Natural killer cell (primary cell): ENCODE measurements around the gene EPOP. TPM values are rescaled to one million over a fixed set of nuclear protein-coding genes. Genes with fewer than 3 reads are reported as not detected.
"Not testable (repeated sequence)": the region's sequence is repeated elsewhere in the genome, so short reads cannot be mapped to it uniquely, and the experiment has no call there.

Experiments used
- ATAC-seq, 3 donors: fragments of 150-1000 bp in 2 of 3; fragments of 200-7000 bp in 1 of 3; cut with Tn5 transposase; 1 replicate in 1 of 3; 2 replicates in 2 of 3; pipeline ENCODE4 v1.10.0; 2021; ENCODE audit warnings: mild to moderate bottlenecking in 2 of 3, moderate library complexity in 2 of 3
- DNase-seq, 2 donors: peaks; one replicate each; pipeline versions ENCODE4 v3.0.0 to v3.0.0-alpha.2; 2013 to 2021; ENCODE audit warnings: mixed read lengths in 1 of 2
- H3K27ac ChIP-seq: one replicate; pipeline ENCODE4 v1.5.1; 2013; ENCODE audit warnings: mild to moderate bottlenecking, low read length
- H3K27me3 ChIP-seq: one replicate; pipeline ENCODE4 v1.6.1; 2013; ENCODE audit warnings: low read length; ENCODE audit not compliant: control insufficient read depth, insufficient read depth
- H3K36me3 ChIP-seq: one replicate; pipeline ENCODE4 v1.6.1; 2013; ENCODE audit warnings: low read length; ENCODE audit not compliant: control insufficient read depth, insufficient read depth
- H3K4me1 ChIP-seq: one replicate; pipeline ENCODE4 v1.6.1; 2013; ENCODE audit warnings: low read length; ENCODE audit not compliant: control insufficient read depth, insufficient read depth
- H3K4me3 ChIP-seq: one replicate; pipeline ENCODE4 v1.5.1; 2013; ENCODE audit warnings: low read length
- H3K9me3 ChIP-seq: one replicate; pipeline ENCODE4 v1.6.1; 2013; ENCODE audit warnings: low read length; ENCODE audit not compliant: control insufficient read depth, insufficient read depth
- H3K27ac Mint-ChIP-seq, 2 donors: one replicate each; pipeline ENCODE4 v1.8.0; 2022; ENCODE audit warnings: mild to moderate bottlenecking in 2 of 2, mixed read lengths in 2 of 2, moderate library complexity in 1 of 2
- H3K27me3 Mint-ChIP-seq, 2 donors: one replicate each; pipeline ENCODE4 v1.8.0; 2022; ENCODE audit warnings: low read depth in 2 of 2, mixed read lengths in 2 of 2
- H3K36me3 Mint-ChIP-seq: one replicate; pipeline ENCODE4 v1.8.0; 2022; ENCODE audit warnings: mixed read lengths
- H3K4me1 Mint-ChIP-seq, 2 donors: one replicate each; pipeline ENCODE4 v1.8.0; 2022; ENCODE audit warnings: mixed read lengths in 2 of 2
- H3K4me3 Mint-ChIP-seq: one replicate; pipeline ENCODE4 v1.8.0; 2022; ENCODE audit warnings: mild to moderate bottlenecking, moderate library complexity, mixed read lengths
- H3K9me3 Mint-ChIP-seq, 2 donors: one replicate each; pipeline ENCODE4 v1.8.0; 2022; ENCODE audit warnings: mixed read lengths in 2 of 2
- CTCF ChIP-seq: fragments of 200-600 bp; IDR thresholded peaks from one replicate; pipeline ENCODE4 v1.8.0; 2022; ENCODE audit warnings: antibody characterized with exemption
- WGBS: methylation state at CpG from one replicate; pipeline ENCODE4 v1.1.7; 2013; ENCODE audit warnings: missing lambda C conversion rate; ENCODE audit not compliant: insufficient coverage; 5-methylcytosine and 5-hydroxymethylcytosine counted together
- intact Hi-C: fragments of 100-400 bp; cut with micrococcal nuclease; formaldehyde crosslinking; loops from one replicate; pipeline ENCODE4 v1.14.2; 2022
- total RNA-seq, 4 donors: library from RNA; stranded (reverse); fragments of 120-200 nt in 1 of 4; gene quantifications; one replicate each; pipeline versions ENCODE4 v1.2.3 to v1.2.4, GENCODE V29; 2013 to 2022

The EPOP gene
- total RNA-seq, 3 donors from 2014 or later (not counting 1 experiment from before 2014, with no cell fraction given): 0.66 to 1.9 (median 1.1) TPM

- Mint-ChIP-seq H3K27ac (no peak overlapping the region), H3K27me3 (peaks cover 18 to 23% of the 10 kb centered on the region in 2 donors), H3K9me3 (no peaks in the 10 kb centered on the region), H3K4me3 (no peak overlapping the region), H3K36me3 (no peaks in the 10 kb centered on the region), H3K4me1 (peaks cover 0 to 7% of the 10 kb centered on the region in 2 donors)
- TF ChIP-seq CTCF: no peak
- Histone ChIP-seq H3K36me3 (no peaks in the 10 kb centered on the region), H3K4me3 (no peak overlapping the region), H3K27ac (no peak overlapping the region), H3K27me3 (peaks cover 3% of the 10 kb centered on the region), H3K4me1 (no peaks in the 10 kb centered on the region), H3K9me3 (no peaks in the 10 kb centered on the region)
- ATAC-seq (no peak), DNase-seq (no peak)
- WGBS: 81% methylated on average over 1 of the region's 1 CpG
- intact Hi-C loops: no loop called here
Observed at GRCh38 chr17:38653230-38653629, 21.5 kb downstream of the EPOP start.

- H3K9me3 Mint-ChIP-seq, H3K27ac ChIP-seq, H3K27me3 ChIP-seq, H3K4me3 ChIP-seq, H3K36me3 ChIP-seq, H3K4me3 Mint-ChIP-seq, H3K9me3 ChIP-seq, H3K36me3 Mint-ChIP-seq, H3K4me1 Mint-ChIP-seq, H3K4me1 ChIP-seq, H3K27ac Mint-ChIP-seq, DNase-seq, intact Hi-C loops, ATAC-seq: not testable (repeated sequence)
- WGBS: 78% methylated on average over 10 of the region's 11 CpGs
- peaks cover 15 to 18% of the 10 kb centered on the region in 2 donors for H3K27me3 Mint-ChIP-seq
Observed at GRCh38 chr17:38650653-38651173, 24.0 kb downstream of the EPOP start.

GRCh38 chr17:38637951-38638350 lies 36.8 kb downstream of the EPOP start:
- 94% methylated on average over 2 of the region's 4 CpGs for WGBS
- H3K4me3 Mint-ChIP-seq: no peak overlapping the region
- H3K9me3 Mint-ChIP-seq: no peaks in the 10 kb centered on the region
- peaks cover 12 to 16% of the 10 kb centered on the region in 2 donors for H3K27me3 Mint-ChIP-seq
- intact Hi-C loops: no loop called here
- no peak for ATAC-seq
- H3K4me1 ChIP-seq: no peaks in the 10 kb centered on the region
- no peak overlapping the region for H3K27ac ChIP-seq
- TF ChIP-seq CTCF: no peak
- no peaks in the 10 kb centered on the region for H3K4me1 Mint-ChIP-seq
- H3K9me3 ChIP-seq: no peaks in the 10 kb centered on the region
- H3K27ac Mint-ChIP-seq: no peak overlapping the region
- H3K4me3 ChIP-seq: no peak overlapping the region
- DNase-seq: no peak
- H3K27me3 ChIP-seq: peaks cover 2% of the 10 kb centered on the region
- H3K36me3 Mint-ChIP-seq: no peaks in the 10 kb centered on the region
- no peaks in the 10 kb centered on the region for H3K36me3 ChIP-seq

GRCh38 chr17:38636054-38636453 lies 38.7 kb downstream of the EPOP start:
- Mint-ChIP-seq H3K4me3 (no peak overlapping the region), H3K9me3 (no peaks in the 10 kb centered on the region), H3K4me1 (no peaks in the 10 kb centered on the region), H3K27me3 (peaks cover 12 to 16% of the 10 kb centered on the region in 2 donors), H3K36me3 (no peaks in the 10 kb centered on the region), H3K27ac (no peak overlapping the region)
- no peak for ATAC-seq
- H3K4me3 ChIP-seq: no peak overlapping the region
- DNase-seq: no peak
- H3K4me1 ChIP-seq: no peaks in the 10 kb centered on the region
- WGBS: 82% methylated on average over 9 of the region's 9 CpGs
- no peak overlapping the region for H3K27ac ChIP-seq
- H3K9me3 ChIP-seq: no peaks in the 10 kb centered on the region
- H3K27me3 ChIP-seq: peaks cover 2% of the 10 kb centered on the region
- intact Hi-C loops: no loop called here
- TF ChIP-seq CTCF: no peak
- H3K36me3 ChIP-seq: no peaks in the 10 kb centered on the region
